ENCODE data around the gene CFAP221.

Gene CFAP221

DNA sequence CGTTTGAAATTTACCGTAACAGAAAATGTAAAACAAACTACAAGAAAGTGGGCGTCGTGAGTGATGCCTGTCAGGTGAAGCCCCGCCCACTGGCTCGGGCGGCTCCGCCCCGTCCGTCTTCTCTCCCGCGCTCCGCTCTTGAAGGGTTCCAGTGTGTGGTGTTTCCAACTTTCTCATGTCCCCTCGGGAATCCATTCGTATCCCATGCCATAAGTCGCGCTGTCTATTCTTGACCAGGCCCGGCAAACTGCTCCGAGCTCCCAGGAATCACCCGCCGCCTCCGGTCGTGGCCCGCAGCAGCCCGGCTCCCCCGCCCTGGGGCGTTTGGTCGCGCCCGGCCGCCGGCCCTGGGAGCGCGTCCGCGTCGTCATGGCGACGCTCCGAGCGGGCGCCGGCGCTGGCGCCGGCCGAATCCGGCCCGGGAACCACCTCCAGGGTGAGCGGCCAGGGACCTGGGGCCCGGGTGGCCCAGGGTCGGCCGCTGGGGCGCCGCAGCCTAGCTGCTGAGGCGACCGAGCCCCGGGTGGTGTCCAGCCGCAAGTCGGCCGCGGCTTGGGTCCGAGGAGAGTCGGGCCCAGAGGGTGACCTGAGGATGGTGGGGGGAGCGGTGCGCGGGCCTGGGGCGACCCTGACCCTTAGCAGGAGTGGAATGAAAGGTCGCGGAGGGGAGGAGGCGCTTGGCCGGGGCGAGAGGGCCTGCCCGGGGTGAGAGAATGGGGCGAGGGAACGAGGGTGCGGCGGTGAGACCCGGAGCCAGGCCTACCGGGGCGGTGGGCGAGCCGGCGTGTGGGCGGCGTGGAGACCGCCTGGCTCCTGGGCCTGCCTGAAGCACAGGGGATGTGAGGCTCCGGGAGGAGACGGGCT lies at the start of gene CFAP221:
Gene CFAP221 (plus strand): TSS at position 375 of the 864 bp plus-strand sequence. CDS start 1,683 bp downstream, outside the sequence.
- H3K27ac ChIP-seq = peak within 1 kb of the TSS; percentile 70
- TF ChIP-seq ZFX (IDR thresholded peaks at IDR 0.05) = peak; percentile 31; the same call in 1 of the 2 replicates
- TF ChIP-seq, protein P1, sequence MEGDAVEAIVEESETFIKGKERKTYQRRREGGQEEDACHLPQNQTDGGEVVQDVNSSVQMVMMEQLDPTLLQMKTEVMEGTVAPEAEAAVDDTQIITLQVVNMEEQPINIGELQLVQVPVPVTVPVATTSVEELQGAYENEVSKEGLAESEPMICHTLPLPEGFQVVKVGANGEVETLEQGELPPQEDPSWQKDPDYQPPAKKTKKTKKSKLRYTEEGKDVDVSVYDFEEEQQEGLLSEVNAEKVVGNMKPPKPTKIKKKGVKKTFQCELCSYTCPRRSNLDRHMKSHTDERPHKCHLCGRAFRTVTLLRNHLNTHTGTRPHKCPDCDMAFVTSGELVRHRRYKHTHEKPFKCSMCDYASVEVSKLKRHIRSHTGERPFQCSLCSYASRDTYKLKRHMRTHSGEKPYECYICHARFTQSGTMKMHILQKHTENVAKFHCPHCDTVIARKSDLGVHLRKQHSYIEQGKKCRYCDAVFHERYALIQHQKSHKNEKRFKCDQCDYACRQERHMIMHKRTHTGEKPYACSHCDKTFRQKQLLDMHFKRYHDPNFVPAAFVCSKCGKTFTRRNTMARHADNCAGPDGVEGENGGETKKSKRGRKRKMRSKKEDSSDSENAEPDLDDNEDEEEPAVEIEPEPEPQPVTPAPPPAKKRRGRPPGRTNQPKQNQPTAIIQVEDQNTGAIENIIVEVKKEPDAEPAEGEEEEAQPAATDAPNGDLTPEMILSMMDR (conservative IDR thresholded peaks at IDR 0.05) = no peak

DNA sequence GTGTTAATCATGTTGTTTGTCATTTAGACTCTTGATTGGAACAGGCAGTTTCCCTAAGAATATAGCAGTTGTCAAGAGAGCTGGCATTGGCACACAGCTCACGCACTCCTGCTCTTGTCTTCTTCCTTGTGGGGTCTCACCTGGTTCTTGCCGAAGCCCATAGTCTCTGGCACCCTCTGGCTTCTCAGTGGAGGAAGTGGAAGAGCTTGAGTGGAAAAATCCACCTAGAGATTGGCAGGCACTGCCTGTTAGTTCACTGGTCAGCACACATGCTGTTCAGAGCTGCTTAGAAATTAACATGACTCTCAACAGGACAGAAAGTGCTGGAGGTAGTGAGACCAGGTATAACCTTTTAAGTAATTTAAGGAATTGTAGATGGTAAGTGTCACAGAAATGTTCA lies 48.3 kb upstream of the CFAP221 start:
- TF ChIP-seq ZFX (IDR thresholded peaks at IDR 0.05) = no peak
- TF ChIP-seq, protein P1 (conservative IDR thresholded peaks at IDR 0.05) = no peak
- H3K27ac ChIP-seq = no peak overlapping the region

DNA sequence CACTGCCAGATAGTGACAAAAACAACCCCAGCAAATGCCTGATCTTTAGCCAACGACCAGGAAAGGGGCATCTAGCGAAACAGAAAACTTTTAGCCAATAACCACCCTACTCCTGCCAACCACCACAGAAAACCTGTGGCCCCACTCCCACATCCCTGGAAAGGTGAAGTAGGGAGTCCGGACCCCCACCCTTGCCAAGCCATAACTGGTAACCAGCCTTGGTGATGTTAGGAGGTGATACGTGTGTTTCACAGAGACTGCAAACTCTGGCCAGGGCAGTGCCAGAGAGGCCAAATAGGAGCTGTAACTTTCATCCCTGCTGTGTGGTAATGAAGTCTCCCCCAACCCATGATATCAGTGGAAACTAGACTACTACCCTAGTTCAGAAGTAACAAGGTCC lies 47.6 kb upstream of the CFAP221 start:
- no peak overlapping the region for H3K27ac ChIP-seq
- TF ChIP-seq, protein P1 (conservative IDR thresholded peaks at IDR 0.05) = no peak

DNA sequence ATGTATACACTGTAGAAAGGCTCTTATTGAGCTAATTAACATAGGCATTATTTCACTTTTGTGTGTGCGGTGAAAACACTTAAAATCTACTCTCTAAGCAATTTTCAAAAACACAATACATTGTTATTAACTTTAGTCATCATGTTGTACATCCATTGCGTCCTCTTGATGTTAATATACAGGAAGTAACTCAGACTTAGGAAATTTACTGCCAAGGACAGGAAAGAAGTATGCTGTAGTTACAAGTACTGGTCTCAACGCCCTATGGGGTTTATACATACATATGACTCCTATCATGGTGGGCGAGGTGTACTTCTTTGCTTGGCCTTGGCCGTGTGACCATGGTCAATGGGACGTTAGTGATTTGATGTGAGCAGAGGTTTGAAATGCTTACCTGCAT lies 35.5 kb upstream of the CFAP221 start:
- H3K27ac ChIP-seq = no peak overlapping the region
- TF ChIP-seq, protein P1 (conservative IDR thresholded peaks at IDR 0.05) = no peak
- no peak for TF ChIP-seq ZFX (IDR thresholded peaks at IDR 0.05)

DNA sequence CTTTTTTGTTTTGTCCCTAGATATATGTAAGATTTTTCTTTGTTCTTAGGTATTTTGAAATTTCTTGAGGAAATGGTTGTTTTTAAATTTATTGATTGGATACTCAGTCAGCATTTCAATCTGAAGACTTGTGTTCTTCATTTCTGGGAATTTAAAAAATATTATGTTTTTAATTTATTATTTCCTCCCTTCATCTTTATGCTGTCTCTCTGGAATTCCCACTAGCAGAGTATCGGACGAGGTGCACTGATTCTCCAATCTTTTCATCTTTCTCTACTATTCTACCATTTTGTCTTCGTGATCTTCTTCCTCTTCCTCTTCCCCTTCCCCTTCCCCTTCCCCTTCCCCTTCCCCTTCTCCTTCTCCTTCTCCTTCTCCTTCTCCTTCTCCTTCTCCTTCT lies 32.3 kb upstream of the CFAP221 start:
- TF ChIP-seq ZFX (IDR thresholded peaks at IDR 0.05) = no peak
- TF ChIP-seq, protein P1 (conservative IDR thresholded peaks at IDR 0.05) = no peak
- no peak overlapping the region for H3K27ac ChIP-seq

DNA sequence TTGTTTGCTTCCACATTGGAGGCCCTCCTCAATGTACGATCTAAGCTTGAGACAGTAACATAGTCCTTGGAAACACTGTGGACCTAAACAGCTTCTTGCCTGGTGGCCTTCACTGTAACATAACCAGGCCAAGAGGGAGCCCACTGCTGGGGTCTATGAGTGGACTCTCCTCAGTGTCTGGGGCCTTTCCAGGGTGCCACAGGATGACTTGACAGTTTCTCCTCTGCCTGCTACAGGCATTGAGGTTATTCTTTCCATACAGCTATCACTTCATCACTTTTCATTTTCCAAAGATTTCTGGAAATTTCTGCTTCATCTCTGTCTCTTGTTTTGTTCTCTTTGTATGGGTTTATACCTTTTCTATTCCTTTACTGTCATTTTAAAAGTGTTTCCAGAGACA lies 31.3 kb upstream of the CFAP221 start:
- no peak for TF ChIP-seq ZFX (IDR thresholded peaks at IDR 0.05)
- TF ChIP-seq, protein P1 (conservative IDR thresholded peaks at IDR 0.05) = no peak
- no peak overlapping the region for H3K27ac ChIP-seq

DNA sequence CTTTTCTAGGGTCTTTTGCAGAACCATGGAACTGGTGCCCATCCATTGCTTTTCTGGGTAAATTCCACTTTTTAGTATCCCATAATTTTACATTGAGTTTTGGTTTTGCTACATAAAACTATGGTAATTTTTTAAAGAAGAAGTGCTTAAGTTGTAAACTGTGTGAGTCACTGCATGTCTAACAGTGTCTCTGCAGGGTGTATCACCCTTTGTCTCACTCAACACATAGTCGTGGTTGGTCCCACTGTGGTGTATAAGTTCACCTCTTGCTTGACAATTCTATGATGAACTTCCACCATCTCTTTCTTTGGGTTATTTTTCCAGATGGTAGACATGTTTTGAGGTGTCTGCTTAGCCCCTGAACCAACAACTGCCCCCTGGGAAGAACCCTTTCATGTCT lies 30.4 kb upstream of the CFAP221 start:
- H3K27ac ChIP-seq = no peak overlapping the region
- TF ChIP-seq, protein P1 (conservative IDR thresholded peaks at IDR 0.05) = no peak
- TF ChIP-seq ZFX (IDR thresholded peaks at IDR 0.05) = no peak

Measured in C4-2B (cell line).